Fibroblast of skin of scalp (primary cell): Measurements from ENCODE around the gene PDE11A.
"Not testable (repeated sequence)": the region's sequence is repeated elsewhere in the genome, so short reads cannot be mapped to it uniquely, and the experiment has no call there.

Experiments
- DNase-seq: peaks from one replicate; pipeline ENCODE4 v3.0.0-alpha.2; 2013

PDE11A gene

DNA sequence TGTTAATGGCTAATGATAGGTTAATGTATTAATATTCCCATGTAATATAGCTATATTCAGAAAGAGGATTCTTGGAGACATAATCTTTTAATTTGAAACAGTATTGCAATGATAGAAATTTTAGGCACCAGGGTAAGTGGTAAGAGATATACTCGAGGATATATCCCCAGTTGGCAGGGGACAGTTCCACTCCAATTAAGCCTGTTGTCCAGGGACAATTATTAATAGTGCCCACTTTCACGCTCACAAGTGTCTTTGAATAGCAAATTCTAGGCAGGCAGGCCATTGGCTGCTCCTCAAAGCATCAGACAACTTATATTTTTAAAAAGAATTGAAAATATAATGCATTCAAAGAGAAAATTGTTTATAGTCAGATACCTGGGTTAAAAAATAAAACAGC, 190.7 kb downstream of the PDE11A start:
- no peak for DNase-seq

DNA sequence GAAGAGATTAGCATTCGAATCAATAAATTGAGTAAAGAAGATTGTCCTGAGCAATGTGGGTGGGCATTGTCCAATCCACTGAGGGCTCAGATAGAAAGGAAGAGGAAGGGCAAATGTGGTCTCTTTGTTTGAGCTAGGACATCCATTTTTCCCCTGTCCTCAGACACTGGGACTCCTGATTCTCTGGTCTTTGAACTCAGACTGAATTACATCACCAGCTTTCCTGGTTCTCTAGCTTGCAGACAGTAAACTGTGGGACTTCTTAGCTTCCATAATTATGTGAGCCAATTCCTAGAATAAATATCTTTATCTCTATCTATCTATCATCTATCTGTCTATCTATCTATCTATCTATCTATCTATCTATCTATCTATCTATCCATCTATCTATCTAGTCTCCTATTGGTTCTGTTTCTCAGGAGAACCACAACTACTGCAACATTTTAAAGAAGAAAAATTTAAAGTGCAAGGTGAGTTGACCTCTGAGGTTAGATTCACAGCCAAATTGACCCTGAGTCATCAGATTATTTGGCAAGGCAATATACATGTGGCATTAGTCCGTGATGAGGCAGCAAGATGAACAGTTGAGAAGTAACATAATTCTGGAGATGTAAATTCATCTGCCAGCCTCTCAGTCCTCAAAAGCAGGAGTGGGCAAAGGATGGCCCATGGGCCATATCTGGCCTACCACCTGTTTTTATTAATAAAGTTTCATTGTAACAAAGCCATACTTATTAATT, 191.4 kb downstream of the PDE11A start:
- no peak for DNase-seq

DNA sequence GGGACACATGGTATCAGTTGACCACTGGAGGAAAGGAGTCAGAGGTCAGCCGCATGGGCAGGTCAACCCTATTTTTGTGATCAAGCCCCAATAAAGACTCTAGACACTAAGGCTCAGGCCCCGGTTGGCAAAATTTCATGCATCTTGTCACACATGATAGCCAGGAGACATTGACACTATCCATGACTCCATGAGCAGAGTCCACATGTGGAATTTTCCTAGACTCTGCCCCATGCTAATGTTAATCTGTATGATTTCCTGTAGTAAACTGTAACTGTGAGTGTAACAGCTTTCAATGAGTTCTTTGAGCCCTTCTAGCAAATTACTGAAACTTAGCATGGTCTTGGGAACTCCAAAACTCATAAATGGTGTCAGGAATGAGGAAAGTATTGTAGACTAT, 192.3 kb downstream of the PDE11A start:
- no peak for DNase-seq

DNA sequence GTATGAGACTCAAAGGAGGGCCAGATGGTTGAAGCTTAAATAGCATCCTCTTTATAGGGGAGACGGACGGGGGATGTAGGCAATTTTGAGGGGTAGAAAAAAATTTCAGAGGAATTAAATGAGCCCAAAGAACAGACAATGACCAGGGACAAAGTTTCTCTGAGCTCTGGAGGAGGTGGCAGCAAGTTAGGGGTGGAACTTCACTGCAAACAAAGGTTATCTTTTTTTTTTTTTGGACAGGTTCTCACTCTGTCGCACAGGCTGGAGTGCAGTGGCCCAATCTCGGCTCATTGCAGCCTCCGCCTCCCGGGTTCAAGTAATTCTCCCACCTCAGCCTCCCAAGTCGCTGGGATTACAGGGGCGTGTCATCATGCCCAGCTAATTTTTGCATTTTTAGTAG, 195.6 kb downstream of the PDE11A start:
- DNase-seq: no peak

DNA sequence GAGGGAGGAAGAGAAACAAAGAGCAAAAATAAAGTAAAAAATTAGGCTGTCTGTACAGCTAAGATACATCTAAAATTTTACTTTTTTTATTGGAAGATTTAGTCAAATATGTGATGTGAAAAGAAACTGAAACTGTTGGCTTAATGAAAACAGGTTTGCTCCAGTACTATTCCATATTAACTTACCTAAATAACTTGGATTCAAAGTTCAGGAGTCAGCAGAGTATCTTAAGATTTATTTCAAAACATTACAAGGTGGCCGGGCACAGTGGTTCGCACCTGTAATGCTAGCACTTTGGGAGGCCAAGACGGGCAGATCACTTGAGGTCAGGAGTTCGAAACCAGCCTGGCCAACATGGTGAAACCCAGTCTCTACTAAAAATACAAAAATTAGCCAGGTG, 197.9 kb downstream of the PDE11A start:
- no peak for DNase-seq

DNA sequence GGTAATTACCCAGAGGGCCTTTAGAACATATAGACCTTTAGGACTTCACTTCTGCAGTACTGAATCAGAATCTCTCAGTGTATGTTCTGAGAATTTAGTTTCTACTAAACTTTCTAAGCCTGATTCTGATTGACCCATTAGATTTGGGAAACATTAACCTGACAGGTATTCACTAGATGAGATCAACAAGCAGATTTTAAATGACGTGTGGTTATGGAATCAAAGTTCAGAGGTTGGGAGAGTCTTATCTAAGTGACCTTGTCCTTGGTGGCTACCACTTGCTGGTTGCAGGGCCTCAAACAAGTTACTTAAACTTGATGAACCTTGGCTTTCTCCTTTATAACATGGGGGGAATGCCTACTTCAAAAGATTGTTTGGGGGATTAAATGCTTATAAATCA, 198.7 kb downstream of the PDE11A start:
- no peak for DNase-seq

DNA sequence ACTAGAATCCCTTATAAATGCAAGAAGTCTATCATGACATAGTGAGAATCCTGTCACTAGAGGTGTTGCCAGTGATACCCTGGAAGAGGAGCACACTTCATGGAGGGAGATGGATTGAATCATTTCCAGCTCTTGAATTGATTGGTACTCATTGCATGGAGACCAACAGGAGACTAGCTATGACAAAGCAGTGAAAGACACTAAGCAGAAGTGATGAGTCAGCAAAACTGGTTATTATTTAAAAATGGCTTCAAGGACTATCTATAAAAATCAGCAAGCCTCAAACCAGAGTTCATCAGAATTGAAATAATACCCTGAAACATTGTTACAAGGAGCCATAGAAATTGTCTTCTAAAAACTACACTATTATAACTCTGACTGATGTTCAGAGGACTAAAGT, 200.3 kb downstream of the PDE11A start:
- no peak for DNase-seq

DNA sequence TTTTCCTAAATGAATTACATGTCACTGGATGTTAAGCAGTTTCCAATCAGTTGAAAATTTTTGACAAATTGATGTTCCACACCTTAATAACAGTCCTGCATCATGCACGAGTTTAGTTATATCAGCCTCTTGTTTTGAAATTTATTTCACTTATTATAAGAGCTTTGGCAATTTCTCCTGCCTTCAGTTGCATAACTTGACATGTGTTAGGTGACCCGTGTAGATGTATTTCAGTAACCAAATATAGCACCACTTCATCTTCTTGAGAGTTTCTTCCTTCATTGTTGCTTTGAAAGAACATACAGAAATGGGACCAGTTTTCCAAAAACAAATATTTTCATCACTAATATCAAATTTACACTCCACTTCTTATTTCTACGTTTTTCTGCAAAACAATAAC, 202.7 kb downstream of the PDE11A start:
- no peak for DNase-seq

DNA sequence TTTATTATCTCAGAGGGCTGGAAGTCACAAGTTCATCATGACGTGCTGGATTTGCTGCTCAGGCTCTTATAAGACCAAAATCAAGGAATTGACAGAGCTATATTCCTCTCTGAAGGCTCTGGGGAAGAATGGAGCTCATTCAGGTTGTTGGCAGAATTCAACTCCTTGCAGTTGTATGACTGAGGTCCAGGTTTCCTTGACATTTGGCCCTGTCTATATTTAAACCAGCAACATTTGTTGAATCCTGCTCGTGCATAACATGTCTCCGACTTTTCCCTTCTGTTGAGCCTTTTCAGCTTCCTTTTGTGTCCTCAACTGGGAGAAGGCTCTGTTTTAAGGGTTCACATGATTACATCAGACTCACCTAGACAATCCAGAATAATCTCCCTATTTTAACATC, 203.4 kb downstream of the PDE11A start:
- no peak for DNase-seq

DNA sequence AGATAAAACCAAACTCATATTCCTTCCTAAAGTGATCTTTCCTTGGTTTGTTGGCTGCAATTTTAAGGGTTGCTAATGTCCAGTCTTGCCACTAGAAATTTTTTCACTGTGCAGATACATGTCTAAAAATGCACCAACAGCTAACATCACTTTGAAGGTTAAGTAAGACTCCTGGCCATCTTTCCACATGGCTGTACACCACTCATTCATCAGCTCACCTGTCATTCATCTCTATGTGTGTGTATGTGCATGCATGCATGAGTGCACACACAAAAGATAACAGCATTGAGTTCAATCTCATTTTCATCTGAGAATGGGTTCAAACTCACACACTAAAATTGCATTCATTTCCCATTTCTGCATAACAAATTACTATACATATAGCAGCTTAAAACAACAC, 203.8 kb downstream of the PDE11A start:
- DNase-seq: no peak

DNA sequence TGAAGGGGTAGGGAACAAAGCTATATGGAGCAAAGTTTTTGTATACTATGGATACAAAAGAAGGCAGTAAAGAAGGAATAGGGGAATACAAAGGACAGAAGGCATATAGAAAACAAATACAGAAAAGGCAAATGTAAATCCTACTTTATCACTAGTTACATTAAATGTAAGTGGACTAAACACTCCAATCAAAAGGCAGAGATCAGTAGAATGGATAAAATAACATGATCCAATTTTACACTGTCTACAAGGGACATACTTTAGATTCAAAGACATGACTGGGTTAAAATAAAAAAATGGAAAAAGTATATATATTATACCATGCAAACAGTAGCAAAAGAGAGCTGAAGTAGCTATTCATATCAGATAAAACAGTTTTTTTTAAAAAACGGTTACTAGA, 215.0 kb downstream of the PDE11A start:
- no peak for DNase-seq

DNA sequence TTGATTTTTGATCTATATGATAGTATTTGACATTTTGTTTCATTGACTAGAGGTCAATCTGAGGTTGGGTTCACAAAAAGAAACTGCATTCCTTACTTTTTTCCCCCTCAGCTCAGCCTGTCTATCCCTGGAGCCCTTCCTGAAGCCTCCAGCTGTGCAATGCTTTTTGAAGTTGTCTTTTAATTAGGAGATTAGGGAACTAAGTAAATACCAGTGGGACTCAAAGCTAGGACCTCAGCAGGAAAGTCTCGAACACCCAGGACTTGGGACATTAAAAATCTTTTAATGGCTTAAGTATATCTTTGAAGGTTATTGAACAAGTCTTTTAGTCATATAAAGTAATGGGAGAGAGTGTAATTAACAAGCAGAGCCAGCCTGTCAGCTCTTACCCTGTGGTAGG, 220.2 kb downstream of the PDE11A start:
- DNase-seq: no peak

DNA sequence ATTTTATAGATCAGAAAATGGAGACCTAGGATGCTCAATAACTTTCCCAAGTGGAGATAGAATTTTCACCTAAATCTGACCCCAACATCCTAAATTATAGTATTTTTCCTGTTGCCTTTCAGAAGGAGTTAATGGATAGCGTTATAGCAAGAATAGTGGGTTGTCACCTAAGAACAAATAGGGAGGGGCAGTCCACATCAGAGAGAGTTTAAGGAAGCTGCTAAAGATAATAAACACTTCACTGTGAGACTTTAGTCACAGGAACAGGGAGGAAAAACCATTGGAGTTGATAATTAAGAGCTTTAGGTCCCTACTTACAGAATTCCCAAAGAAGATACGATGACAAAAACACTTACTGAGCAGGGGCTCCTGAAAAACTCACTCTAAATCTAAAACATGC, 229.4 kb downstream of the PDE11A start:
- DNase-seq: no peak

DNA sequence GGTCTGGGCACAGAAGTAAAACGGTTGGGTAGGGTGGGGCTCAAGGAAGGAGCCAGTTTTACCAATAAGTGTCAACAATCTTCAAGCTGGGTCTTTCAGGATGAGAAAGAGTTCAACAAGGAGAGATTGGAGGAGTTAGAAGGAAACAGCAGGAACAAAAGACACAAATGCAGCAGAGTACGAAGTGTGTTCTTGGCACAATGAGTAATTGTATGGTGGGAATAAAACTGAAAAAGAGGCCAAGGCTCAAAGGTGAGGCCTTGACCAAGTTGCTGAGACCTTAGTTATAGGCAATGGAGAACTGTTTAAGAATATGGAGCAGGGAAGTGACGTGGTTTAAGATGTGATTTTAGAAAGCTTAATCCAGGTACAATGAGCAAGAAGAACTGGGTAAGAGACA, 230.3 kb downstream of the PDE11A start:
- DNase-seq: no peak

DNA sequence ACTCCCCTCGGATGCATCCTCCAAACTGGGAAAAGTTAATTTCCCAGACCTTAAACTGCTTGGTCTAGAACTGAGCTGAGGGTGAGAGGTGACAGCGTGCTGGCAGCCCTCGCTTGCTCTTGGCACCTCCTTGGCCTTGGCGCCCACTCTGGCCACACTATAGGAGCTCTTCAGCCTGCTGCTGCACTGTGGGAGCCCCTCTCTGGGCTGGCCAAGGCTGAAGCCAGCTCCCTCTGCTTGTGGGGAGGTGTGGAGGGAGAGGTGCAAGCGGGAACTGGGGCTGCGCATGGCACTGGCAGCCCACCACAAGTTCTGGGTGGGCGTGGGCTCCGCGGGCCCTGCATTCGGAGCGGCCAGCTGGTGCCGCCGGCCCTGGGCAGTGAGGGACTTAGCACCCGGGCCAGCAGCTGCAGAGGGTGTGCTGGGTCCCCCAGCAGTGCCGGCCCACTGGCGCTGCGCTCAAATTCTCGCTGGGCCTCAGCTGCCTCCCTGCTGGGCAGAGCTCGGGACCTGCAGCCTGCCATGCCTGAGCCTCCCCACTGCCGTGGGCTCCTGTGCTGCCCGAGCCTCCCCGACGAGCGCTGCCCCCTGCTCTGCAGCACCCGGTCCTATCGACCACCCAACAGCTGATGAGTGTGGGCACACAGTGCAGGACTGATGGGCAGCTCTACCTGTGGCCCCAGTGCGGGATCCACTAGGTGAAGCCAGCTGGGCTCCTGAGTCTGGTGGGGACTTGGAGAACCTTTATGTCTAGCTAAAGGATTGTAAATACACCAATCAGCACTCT, 237.0 kb downstream of the PDE11A start:
- DNase-seq: not testable (repeated sequence)

DNA sequence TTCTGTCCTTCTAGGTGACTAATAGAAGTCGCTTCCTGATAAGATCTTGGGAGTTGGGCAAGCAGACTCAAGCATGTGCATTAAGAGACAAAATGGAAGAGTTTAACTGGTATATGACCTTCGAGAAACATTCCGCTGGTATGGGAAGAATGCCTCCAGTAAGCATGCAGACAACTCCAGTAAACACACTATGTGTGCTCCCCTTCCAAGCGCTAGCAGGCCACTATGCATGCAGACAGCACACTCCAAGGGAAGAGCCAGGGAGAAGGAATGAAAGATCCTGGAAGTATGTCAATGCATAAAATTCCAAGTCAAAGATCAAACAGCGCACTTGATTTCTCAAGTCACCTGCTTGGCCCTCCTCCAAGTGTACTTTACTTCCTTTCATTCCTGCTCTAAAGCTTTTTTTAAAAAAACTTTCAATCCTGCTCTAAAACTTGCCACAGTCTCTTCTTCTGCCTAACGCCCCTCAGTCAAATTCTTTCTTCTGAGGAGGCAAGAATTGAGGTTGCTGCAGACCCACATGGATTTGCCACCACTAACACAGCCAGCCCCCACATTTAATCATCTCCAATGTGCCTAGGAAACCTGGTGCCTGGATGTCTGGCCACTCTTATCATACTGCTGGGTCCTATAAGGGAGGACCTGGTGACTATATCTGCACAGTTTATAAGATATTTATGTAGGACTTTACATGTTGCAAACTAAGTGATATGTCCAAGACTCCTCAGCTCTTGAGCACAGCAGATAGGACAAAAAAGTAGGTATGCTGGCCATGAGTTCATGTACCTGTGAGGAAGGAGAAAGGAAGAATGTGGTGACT, 239.8 kb downstream of the PDE11A start:
- DNase-seq: no peak

DNA sequence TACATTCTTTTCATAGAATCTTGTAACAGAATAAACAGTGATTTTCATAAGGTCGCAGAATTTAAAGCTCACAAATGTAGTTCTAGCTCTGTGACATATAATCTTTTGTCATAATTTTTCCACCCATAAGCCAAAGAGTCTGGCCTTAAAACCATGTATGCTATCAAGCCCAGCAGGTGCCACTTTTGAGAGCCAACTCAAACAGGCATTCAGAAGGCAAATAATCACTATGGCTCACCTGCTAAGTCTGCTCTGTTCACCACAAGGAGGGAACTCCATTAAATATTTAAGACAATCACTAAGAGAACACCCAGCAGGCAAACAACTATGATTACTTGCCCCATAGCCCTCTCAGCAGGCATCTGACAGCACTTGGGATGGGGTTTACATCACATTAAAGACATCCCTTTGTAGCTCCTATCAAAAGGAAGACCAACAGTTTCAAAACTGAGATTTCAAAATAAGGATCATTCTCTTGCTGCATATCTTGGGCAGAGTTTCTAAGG, 241.6 kb downstream of the PDE11A start:
- no peak for DNase-seq

DNA sequence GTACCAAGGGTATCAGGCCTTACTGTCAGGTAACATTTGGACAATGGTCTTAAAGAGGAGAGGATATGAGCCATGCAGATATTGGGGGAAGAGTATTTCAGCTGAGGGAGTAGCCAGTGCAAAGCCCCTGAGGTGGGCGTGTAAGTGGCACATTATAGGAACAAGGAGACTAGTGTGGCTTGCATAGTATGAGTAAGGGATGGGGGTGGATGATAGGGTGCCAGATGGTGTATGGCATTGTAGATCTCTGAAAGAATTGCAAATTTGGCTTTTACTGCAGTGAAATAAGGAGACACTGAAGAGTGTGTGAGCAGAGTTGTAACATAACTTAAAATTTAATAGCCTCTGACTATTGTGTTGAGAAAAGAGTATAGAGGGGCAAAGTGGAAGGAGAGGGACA, 244.0 kb downstream of the PDE11A start:
- DNase-seq: no peak

DNA sequence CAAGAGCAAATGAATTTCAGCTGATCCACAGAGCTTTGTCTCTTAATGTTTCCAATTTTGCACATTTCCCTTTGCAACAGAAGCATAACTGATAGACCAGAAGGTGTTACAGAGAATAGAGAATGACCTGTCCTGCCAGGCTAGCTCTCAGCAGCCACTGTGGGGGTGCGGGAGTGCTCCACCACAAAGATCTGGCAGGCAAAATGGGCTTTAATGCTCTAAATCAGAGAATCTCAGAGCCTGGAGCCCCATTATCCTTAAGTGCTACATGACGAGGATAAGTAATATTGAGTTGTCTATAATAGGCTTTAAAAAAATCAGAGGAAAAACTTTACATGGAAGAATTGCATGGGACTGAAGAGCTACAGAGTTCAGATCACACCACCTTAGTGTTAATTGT, 245.7 kb downstream of the PDE11A start:
- DNase-seq: no peak

DNA sequence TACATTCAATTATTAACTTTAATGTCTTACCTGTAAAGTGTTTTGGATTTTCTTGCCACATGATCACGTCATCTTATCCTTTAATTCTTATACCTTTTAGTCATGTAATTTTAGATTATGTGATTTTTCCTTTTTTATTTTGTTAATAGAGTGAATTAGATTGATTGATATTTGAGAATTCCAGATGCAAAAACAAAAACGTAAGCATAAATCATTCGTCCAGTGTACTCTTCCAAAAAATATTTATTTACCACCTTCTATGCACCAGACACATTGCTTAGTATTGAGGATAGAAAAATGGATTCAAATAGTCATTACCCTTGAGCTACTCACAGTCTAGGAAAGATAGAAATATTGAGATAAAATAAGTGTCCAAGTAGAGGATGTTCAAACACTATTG, 249.6 kb downstream of the PDE11A start:
- DNase-seq: no peak

DNA sequence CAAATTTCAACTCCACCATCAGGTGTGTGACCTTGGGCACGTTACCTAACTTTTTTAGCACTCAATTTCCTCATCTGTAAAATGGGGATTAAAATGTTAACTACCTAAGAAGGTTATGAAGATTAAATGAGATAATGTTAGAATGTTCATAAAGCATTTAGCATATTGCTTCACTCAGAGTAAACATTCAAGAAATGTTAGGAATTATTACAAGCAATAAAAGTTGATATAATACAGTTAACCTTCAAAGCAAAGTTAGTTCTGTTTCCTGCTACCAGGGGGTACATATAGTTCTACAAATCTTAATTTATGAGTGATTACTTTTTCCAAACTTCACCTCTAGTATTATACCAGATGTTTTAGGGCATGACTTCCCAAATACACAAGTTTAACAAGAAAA, 254.2 kb downstream of the PDE11A start:
- no peak for DNase-seq

DNA sequence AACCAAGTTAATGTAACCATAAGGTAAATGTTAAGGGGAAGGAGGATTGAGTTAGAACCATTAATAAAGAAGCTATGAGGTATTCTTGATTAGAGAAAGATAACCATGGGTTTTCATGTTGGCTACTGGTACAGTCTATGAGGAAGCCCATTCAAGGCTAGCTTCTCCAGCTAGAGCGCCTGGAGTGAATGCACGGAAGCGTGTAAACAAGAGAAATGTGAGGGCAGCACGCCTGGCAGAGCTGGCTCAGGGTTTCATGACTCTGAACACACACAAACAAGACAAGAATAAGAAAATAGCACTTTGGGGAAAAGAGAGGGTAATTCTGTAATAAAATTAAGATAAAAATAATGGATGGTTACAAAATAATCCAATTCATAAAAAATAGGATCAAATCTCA, 255.3 kb downstream of the PDE11A start:
- no peak for DNase-seq

DNA sequence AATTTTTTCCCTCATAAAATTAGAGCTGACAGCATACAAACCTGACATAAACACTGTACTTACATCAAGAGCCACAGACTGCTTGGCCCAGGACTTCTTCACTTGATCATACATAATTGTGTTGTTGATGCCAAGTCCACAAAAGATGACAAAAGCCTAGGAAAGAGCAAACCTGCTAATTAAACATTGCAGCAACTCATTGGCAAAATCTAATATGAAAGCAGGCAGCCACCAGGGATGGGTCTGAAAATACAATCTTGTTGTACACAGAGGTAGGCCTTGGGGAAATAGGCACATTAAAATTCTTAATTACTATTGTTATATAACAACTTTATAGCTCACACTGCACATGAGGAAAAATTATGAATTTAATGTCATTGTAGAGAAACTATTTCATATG, 255.8 kb downstream of the PDE11A start:
- DNase-seq: no peak
